Activated T-cell treated with anti-CD3 and anti-CD28 coated beads, Interleukin-2, amount 50 U/mL, for 1 hour (primary cell): Measurements from ENCODE around the gene PLCL1.

Source experiments
- DNase-seq: peaks from one replicate; pipeline ENCODE4 v3.0.0-alpha.2; 2020

PLCL1 gene

DNA sequence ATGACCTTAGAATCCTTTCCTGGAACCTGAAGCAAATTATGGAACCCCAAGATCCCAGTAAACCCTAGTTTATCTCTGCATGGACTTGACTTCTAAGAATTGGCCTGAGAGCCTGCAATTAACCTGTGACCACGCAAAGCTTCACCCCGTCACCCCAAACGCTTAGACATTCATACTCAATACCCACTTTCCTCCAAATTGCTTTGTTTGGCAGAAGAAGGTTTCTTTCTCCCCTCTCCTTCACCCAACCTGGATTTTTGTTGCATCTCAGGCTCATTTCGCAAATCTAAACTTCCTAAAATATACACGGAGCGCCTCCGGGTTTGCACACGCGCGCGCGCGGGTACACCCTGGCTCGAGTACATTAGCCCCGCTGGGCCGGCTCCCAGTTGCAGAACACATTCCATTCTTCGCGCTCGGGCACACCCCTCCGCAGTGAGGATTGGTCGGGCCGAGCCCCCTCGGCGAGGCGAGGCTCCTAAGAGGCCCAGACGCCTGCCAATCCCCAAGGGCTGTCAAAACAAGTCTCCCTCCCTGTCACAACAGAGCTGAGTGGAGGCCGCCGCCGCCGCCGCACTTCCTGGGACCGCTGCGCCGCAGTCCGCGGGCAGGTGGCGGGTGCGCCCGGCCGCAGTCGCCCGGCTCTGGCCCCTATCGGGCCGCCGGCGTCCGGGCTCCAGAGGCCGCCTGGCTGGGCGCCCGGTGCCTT, at the start of gene PLCL1:
Gene PLCL1 (plus strand): TSS at position 545 of the 709 bp plus-strand sequence.
- DNase-seq = peak; percentile 90

DNA sequence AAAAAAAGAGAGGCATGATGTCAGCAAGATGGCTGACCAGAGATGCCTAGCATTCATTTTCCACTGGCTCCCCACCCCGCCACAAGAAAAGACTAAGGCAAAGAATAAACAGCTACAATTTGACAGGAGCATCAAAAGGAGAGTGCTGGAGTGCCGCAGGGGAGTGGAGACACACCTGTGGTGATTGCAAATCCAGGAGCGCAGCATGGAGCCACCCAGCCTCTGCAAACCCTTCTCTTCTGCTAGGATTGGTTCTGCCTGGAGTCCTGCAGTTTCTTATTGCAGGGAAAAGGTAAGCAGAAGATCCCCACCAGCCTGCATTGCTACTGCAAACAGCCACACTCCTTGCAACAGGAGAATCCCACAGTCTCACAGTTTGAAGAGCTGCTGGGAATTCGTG, 45.4 kb upstream of the PLCL1 start:
- no peak for DNase-seq

DNA sequence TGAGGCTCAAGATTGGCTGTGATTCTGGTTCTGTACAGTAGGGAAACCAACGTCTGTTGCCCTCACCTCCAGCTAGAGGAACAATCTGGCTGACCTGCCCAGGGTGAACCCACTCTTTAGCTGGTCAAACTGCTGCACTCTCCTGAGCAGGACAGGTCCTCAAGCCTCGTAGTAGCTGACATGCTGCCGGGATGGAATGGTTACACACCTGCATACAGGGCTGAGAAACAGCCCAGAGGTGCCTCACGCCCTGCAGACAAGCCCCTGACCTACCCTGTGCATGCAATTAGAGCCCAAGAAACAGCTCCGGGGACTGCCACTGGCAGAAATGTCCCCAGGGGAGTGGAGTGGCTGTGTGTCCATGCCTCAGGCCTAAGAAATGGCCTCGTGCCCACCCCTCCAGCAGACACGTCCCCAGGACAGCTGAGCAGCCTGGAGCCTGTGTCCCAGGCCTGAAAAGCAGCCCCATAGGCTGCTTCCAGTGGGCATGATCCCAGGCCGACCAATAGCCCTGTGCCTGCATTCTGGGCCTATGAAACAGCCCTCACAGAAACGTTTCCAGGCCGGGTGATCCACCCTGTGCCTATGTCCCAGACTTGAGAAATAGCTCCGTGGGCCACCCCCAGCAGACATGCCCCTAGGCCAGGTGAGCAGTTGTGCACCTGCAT, 44.6 kb upstream of the PLCL1 start:
- no peak for DNase-seq

DNA sequence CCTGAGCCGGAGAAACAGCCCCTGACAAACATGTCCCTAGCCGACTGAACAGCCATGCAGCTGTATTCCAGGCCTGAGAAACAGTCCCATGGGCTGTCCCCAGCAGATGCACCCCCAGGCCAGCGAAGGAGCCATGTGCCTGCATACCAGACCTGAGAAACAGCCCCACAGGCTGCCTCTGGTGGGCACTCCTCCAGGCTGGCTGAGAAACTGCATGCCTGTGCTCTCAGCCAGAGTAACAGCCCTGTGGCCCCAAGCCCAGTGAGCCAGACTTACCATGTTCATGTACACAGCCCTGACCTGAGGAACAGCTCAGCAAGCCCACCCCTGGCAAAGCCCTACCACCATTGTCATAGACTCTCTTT, 44.1 kb upstream of the PLCL1 start:
- no peak for DNase-seq

DNA sequence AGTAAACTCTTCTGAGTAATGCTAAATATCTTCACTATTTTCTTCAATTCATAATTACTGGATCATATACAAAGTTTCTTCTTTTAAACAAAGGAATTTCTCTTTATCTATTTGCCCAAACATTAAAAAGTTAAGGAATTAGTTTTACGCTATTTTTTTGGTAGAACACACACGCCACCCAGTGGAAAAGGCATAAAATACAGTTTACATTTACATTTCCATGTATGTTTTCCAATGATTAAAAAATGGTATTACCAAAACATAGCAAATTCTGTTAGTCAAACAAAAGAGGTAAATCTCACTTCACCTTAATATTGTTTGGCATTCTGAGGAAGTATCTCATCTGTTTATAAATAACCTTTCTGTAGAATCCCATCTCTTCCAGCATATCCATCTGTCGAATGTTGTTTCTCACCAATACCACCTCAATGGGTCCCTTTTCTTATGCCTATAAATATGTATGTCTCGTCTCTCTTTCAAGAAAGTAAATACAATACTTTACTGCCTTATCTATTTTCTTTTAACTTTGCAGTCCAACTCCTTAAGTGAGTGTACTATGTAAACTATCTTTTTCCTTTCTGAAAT, 26.5 kb upstream of the PLCL1 start:
- DNase-seq = no peak

DNA sequence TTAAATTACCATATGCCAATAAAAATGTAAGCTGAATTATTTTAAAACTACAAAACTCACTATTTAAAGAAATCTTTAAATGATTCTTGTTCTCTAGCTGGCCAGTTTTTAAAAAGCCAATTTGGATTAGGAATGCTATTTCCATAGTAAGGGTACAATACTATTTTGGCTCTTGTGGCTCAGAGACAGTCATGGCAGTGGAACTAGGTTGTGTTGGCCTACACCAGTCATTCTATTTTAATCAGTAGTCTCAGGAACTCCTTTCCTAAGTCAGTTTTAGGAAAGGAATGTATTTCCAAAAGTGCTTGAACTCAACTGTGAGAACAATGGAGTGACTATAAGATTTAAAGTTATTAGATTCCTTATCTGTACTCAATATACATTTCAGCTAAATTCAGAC, 25.1 kb upstream of the PLCL1 start:
- DNase-seq = no peak

DNA sequence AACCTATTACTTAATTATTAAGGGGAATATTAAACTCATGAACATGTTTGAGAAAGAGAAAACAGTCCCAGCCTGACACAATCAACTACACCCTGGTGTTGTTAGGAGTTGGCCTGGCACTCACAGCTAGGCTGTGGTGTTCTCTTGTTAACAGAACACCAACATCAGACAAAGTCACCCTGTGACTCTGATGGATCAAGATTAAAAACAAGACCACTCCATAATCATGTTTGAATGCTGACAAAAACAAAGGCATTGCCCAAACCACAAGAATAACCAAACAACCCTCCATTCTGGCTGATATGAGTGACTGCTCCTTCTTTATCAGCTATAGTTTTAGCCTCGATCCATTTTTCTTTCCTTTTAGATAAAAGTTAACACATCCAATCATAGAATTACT, 22.3 kb upstream of the PLCL1 start:
- no peak for DNase-seq

DNA sequence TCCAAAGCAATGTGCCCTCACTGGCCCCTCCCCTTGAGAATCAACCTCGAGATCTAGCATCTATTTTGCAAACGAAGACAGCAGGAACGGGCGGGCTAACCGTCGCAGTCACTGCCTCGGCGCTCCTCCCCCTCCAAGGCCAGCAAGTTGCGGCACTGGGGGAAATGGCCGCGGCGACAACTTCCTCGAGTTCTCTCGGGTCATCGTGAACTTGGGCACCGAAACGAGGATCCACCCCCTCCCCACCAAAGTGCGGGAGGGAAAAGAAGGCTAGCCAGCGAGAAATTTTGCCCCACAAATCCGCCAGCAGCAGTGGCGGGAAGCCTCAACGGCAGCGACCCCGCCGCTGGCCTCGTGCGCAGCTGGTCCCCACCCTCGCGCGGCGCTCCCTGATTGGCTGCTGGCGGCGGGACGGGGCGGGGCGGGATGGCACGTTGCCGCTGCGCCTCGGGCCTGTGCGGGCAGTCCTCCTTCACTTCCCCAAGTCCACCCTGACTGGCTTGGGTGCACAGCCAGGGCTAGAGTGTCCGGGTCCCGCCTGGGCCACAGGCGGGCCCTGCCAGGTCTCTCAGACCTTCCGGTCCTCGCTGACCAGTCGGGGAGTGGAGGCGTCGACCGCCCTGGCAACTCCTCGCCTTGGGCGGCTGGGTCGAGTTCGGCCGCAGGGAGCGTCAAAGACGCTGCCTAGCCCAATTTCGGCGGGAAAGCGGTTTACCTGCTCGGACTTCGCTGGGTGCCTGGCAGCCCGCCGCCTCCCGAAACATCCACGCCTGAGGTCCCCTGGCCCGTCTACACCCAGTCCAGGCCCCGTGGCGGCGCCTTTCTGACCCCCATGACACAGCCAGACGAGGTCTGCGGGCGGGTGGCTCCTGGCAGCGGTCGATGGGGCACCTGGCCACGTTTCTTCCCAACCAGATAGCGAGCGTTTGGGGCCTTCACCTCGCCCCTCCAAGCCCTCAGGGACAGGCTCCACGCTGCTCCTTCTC, 19.1 kb upstream of the PLCL1 start, which contains the start of gene BOLL:
Gene BOLL (minus strand): TSS at position 364 of the 986 bp plus-strand sequence. CDS start 3,469 bp downstream, outside the sequence.
- no peak for DNase-seq

DNA sequence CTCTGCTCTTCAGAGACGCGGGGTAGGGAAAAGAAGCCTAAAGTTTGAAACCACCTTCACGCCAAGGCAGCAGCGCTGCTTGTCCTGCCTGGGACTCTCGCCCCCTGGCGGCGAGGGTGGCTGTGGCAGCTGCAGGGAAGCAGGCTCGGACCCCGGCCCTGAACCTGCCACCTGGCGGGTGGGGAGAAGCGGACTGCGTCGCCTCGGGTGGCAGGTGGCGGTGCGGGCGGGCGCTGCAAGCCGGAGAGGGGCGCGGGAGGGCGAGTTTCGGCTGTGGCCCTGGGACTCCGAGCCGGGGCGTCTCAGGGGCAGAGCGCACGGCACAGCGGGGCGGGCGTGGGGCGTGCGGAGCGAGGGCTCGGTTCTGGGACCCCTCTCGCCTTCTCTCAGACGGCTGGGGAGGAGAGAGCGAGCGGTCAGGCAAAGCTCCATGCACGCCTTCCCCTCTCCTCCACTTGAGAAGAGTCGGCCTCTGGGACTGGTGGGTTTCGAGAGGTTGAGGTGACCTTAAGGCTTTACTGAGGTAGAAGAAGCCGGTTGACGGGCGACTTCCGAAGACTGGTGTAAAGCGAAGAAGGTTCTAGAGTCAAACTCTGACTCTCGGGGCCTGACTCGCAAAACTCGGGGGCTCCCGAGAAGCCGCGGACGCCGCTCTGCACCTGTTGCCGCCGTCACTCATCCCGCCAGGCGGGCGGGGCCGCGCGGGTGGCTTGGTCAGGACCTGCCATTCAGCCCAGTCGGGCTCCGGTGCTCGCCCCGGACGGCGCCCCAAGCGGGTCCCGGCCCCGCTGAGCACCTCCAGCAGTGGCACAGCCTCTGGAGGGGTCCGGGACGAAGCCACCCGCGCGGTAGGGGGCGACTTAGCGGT, 18.1 kb upstream of the PLCL1 start:
- DNase-seq = peak; percentile 68

DNA sequence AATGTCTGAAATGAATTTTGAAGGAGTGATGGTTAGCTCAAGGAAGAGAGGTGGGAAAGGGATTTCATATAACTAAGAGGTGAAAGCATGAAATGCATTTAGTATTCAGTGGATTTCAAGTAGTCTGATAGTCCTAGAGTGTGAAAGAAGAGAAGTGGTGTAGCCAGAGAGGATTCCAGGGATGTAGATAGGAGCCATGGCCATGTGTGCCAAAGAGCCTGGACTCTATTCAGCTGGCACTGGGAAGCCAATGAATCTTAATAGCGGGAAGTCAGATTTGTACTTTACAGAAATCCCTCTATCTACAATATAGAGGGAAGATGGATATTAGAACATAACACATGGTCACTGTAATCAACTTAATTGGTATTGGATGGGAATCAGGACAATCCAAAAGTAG, 10.9 kb upstream of the PLCL1 start:
- DNase-seq = no peak

DNA sequence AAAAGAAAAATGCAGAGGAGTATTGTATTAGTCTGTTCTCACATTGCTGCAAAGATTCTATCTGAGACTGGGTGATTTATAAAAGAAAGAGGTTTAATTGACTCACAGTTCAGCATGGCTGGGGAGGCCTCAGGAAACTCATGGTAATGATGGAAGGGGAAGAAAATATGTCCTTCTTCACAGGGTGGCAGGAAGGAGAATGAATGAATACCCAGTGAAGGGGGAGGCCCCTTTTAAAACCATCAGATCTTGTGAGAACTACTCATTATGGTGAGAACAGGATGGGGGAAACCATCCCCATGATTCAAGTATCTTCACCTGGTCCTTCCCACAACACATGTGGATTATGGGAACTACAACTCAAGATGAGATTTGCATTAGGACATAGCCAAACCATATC, 9.1 kb upstream of the PLCL1 start:
- no peak for DNase-seq

DNA sequence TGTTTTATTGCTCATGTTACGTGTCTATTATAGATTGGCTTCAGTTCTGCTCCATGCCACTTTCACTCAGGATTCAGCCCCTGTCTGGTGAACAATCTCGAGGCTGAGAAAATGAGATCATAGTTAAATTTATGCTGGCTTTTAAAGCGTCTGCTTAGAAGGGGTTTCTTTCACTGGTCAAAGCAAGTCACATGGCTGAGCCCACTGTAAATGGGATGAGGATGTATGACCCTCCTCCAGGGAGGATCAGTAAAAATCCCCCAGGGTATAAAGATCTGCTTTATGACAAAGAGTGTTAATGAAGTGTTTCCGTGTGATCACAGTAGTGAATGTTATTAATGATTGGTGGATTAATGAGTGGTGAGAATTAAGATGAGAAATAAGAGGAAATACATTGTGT, 6.2 kb upstream of the PLCL1 start:
- no peak for DNase-seq

DNA sequence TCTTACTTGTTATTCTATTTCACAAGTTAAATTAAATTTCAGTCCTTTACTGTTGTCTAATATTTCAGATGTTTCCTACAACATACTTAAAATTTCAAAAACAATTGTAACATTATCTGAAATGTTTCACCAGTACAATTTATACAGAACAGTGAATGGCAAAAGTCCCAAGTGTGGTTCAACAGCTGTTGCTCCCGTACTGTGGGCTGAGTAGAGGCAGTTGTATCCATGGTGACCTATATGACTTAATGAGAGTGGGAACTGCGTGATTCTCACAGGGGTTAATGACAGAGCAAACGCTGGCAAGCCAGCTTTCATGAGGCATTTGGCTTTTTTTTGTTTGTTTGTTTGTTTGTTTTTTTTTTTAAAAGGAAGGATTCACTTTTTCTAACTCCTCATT, 5.3 kb upstream of the PLCL1 start:
- no peak for DNase-seq

DNA sequence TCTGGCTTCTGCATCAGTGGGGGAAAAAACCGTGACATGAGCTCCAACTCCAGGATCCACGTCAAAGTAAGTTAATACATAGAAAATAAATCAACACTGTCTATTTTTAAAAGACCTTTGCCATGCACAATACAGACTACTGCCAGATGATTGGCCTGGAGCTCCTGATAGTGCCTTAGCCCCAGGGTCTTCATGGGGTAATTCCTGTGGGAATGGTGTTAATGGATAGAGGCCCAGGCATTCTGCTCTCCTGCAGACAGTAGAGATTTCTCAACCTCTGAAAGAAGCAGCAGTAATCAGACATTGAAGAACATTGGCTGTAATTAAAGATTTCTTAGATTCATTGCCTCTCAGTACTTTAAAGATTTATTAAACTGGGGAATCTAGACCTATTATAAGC, 4.3 kb upstream of the PLCL1 start:
- no peak for DNase-seq

DNA sequence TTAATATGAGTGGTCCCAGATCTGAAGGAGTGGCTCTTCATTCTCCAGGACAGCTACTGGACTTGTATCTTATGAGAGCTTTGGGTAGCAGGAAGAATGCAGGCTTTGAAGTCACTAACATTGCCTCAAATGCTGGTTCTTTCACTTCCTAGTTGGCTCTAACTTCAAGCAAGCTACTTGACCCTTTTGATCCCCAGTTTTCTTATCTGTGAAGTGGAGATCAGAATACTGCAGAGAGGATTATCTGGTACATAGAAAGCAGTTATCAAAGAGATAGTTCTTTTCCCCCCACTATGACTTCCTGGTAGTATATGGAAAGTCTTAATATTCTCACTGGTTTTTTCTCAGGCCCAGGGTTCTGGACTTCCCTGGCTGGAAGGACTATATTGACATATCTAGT, 3.4 kb upstream of the PLCL1 start:
- DNase-seq = no peak

DNA sequence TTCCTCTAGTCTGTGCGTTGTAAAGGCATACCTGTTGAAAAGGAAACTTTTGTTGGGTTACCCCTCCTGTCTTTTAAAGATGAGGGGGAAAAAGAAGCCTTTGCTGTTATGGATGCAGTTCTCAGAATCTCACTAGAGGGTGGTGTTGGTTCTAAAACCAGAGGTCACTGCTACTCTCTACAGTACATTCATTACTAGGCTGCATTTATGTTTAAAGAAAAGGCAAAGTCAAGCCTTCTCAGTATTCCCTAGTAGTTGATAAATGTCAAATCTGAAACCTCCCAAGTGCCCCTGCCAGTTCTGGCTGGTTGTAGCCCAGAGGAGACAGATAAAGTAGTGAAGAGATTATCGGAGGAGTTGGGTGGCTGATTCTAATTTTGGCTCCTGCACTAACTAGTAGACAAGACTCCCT, 1.4 kb upstream of the PLCL1 start:
- peak; percentile 24 for DNase-seq

DNA sequence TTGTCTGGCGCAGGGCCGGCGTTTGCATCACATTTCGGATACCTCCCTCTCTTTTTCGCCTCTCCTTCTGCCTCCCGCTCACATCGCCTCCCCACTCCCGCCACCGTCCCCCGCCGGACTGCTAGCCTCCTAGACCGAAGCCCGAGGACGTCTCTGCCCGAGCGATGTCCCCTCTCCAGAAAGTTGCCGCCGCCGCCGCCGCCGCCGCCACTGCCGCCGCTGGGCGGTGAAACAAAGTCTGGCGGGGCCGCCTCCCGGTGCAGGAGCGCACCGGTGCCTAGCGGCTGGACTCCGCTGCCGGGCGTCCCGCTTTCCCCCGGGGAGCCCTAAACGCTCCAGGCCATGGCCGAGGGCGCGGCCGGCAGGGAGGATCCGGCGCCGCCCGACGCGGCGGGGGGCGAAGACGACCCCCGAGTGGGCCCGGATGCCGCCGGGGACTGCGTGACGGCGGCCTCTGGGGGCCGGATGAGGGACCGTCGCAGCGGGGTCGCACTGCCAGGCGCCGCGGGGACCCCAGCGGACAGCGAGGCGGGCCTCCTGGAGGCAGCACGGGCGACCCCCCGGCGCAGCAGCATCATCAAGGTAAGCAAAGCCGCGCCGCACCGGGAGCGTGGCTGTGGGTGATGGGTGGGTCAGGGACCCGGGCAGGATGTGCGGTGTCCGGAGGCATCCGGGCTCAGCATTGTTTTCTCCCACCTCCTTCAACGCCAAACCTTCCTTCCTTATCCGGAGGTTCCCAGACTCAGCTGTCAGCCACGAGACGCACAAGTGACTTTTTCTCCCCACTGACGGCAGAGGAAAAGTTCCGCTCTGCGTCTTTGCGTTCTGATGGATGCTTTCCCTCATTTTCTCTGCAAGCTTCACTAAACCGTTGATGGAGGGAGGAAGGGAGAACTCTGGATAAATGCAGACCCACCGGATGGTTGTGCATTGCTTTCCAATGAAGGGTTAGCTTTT, 643 bp downstream of the PLCL1 start:
- peak; percentile 66 for DNase-seq

DNA sequence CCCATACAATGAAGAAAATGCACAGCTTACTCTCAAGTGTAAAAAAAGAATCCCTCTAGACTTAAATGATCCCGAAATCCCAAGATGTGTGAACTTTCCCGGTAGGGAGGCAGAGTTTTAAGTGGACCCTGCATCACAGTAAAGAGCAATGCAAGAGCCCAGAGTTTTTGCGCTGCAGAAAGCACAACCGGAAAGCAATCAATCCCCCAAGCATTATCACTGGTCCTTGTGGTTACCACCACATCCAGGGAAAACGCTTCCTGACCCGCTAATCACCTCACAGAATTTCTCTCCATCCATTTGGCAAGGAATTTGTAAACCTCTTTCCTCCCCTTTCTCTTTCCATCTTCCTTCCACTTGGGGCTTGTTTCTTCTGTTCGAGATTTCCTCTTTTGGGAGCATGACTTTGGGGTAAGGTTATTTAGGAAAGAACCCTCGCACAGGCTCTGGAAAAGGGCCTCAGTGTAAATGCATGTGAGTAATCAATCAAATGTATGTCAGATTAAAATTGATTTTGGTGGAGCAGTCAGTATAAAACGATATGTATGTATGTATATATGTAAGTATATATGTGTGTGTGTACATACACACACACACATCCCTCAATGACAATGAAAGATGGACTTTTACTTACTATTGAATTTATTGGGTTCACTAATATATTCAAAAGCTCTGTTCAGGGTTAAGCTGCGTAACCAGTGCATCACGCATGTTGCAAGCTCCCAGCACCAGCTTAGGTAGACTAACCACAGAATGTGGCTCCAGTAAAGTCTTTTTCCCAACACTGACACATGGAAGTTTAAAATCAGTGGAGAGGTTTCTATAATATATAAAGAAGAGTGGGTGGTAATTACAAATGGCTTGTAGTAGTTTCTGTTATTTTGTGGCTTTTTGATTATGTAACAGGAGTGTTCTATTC, 1.6 kb downstream of the PLCL1 start:
- DNase-seq = no peak

DNA sequence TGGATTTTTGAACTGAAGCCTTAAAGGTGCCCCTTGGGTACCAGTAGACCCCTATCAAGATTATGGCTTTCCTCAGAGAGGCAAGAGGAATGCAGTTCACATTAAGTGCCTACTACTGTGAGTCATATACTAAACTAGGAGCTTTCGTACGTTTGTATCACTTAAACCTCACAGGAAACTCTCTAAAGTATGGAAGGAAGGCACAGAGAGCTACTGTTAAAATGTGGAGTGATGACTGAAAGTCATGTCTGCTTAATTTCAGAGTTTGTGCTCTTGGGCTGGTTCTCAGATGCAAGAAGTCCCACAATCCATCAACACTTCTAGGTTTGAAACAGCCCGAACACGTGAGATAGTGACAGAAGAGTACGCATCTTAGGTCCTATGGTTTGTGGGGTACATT, 4.7 kb downstream of the PLCL1 start:
- no peak for DNase-seq

DNA sequence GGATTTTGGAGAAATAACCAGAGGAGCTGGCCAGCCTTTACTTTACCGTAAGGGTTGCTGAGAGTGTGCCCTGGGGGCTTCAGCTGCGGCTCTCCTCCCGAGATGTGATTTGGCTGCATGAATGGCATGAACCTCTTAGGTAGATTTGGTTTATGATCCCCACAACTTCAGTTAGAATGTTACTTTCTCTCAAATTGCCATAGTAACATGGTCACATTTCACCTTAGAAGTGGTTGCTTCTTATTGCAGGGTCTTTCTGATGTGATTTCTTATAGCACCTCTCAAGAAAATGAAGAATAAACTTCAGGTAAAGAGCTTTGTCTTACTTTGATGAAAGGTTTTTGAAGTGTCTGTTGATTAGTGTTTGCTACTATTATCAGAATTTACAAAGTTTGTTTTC, 5.6 kb downstream of the PLCL1 start:
- DNase-seq = no peak
